Neural crest cell (in vitro differentiated cells): Measurements from ENCODE around the gene NHS. TPM values are rescaled to one million over a fixed set of nuclear protein-coding genes. Genes with fewer than 3 reads are reported as not detected.
A peak's percentile ranks its signal among the peaks of the same experiment; 100 is the strongest.

Source experiments
- DNase-seq: peaks from one replicate; pipeline ENCODE4 v3.0.0; 2021; ENCODE audit warnings: low read depth, mixed read lengths, low spot score
- H3K27ac Mint-ChIP-seq: one replicate; pipeline ENCODE4 v1.8.0; 2021; ENCODE audit warnings: mild to moderate bottlenecking, mixed read lengths; ENCODE audit not compliant: unreplicated experiment
- H3K27me3 Mint-ChIP-seq: 2 replicates; pipeline ENCODE4 v1.8.0; 2021; ENCODE audit warnings: low read depth, mild to moderate bottlenecking, mixed read lengths
- H3K36me3 Mint-ChIP-seq: 2 replicates; pipeline ENCODE4 v1.8.0; 2021; ENCODE audit warnings: low read depth, mild to moderate bottlenecking, mixed read lengths
- H3K4me1 Mint-ChIP-seq: 2 replicates; pipeline ENCODE4 v1.8.0; 2021; ENCODE audit warnings: mixed read lengths
- H3K4me3 Mint-ChIP-seq: one replicate; pipeline ENCODE4 v1.8.0; 2021; ENCODE audit warnings: mild to moderate bottlenecking, mixed read lengths
- H3K9me3 Mint-ChIP-seq: 2 replicates; pipeline ENCODE4 v1.8.0; 2021; ENCODE audit warnings: mixed read lengths
- CTCF ChIP-seq: fragments of 200-600 bp; sonication (generic); conservative IDR thresholded peaks from 2 replicates; pipeline ENCODE4 v1.5.0; 2021; ENCODE audit warnings: antibody characterized with exemption, mild to moderate bottlenecking
- total RNA-seq: library from RNA; stranded (reverse); gene quantifications from 2 replicates; pipeline ENCODE4 v1.2.1, GENCODE V29; 2021

The NHS gene
- total RNA-seq, 1 donor from 2014 or later: 10.7 TPM

GRCh38 chrX:17542123-17542522, 167.1 kb downstream of the NHS start:
- TF ChIP-seq CTCF: no peak
- no peak overlapping the region for H3K4me3 Mint-ChIP-seq
- DNase-seq: no peak
- no peak overlapping the region for H3K27ac Mint-ChIP-seq
- no peaks in the 10 kb centered on the region for H3K27me3 Mint-ChIP-seq
- H3K9me3 Mint-ChIP-seq: peaks cover 2% of the 10 kb centered on the region
- H3K4me1 Mint-ChIP-seq: peaks cover 27% of the 10 kb centered on the region
- H3K36me3 Mint-ChIP-seq: no peaks in the 10 kb centered on the region

DNA sequence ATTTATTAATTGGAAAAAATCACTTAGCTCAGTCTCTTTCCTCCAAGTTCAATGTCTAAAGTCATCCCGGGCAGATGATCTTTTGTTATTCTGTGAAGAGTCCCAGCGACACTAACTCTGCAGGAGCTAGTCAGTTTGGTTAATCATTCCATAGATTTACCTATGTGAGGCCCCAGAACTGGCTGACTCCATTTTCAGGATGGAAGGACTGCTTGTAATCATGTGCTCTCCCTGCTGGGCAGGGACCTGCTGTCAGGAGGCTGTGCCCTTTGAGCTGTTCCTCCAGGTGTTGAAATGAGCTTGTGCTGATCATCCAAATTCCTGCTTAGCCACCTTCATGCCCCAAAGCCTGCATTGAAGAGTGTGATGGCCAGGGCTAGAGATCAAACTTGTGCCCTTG, 169.8 kb downstream of the NHS start:
- TF ChIP-seq CTCF: no peak
- DNase-seq: no peak
- Mint-ChIP-seq H3K4me3 (no peak overlapping the region), H3K27ac (no peak overlapping the region), H3K36me3 (no peaks in the 10 kb centered on the region), H3K9me3 (no peaks in the 10 kb centered on the region), H3K4me1 (peaks cover 30% of the 10 kb centered on the region), H3K27me3 (no peaks in the 10 kb centered on the region)

DNA sequence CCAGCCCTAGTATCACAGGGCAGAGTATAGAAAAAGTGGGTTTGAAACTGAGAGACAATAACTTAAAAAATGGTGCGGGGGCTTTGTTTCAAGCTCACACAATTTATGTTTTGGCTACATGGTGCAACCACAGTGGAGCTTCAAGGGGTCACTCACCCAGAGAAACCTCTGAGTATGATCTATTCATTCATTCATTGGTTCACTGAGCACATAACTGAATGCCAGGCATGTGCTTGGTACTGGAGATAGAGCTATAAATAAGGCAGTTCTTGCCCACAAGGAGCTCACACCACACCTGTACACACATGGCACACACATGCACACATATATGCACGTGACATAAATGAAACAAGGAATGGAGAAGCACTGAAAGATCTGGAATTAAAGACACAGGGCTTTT, 171.4 kb downstream of the NHS start:
- no peak for DNase-seq
- H3K4me1 Mint-ChIP-seq: peaks cover 43% of the 10 kb centered on the region
- no peak overlapping the region for H3K4me3 Mint-ChIP-seq
- H3K9me3 Mint-ChIP-seq: no peaks in the 10 kb centered on the region
- H3K27ac Mint-ChIP-seq: no peak overlapping the region
- H3K36me3 Mint-ChIP-seq: no peaks in the 10 kb centered on the region
- TF ChIP-seq CTCF: no peak
- H3K27me3 Mint-ChIP-seq: peaks cover 2% of the 10 kb centered on the region

- no peak for TF ChIP-seq CTCF
- Mint-ChIP-seq H3K27ac (no peak overlapping the region), H3K27me3 (peaks cover 2% of the 10 kb centered on the region), H3K9me3 (no peaks in the 10 kb centered on the region), H3K4me1 (peaks cover 45% of the 10 kb centered on the region), H3K36me3 (no peaks in the 10 kb centered on the region), H3K4me3 (no peak overlapping the region)
- no peak for DNase-seq
Measured at GRCh38 chrX:17547658-17548057, 172.7 kb downstream of the NHS start.

DNA sequence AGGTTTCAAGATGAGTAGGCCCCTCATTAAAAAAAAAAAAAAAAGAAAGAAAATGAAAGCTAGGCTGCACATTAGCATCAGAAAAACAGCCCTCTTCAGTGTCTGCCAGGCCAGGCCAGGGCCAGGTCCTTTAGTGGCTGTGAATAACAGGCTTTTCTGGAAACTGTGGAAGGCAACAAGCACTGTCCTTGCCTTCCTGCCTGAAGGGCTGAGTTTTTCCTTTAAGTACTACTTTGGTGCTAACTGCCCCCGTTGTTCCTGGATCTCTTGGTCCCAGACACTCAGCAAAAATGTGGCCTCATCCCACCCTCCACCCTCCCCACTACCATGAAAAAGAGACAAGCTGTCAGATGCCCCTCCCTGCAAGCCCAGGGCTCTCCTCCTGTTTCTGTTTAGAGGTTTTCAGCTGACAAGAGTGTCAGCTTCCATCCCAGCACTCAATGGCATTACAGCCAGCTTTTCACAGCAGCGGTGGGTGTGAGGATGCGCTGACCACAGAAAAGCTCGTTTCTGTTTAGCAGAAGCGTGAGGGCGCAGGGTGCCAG, 174.2 kb downstream of the NHS start:
- Mint-ChIP-seq H3K4me1 (peaks cover 41% of the 10 kb centered on the region), H3K4me3 (peak overlapping the region; percentile 50), H3K27me3 (peaks cover 2% of the 10 kb centered on the region), H3K36me3 (no peaks in the 10 kb centered on the region), H3K9me3 (no peaks in the 10 kb centered on the region), H3K27ac (peak overlapping the region; percentile 85)
- DNase-seq: no peak
- no peak for TF ChIP-seq CTCF
